Smooth muscle cell (in vitro differentiated cells): ENCODE measurements around the gene NELFA. TPM values are rescaled to one million over a fixed set of nuclear protein-coding genes. Genes with fewer than 3 reads are reported as not detected.

Experiments
- DNase-seq: peaks from one replicate; lab custom pipeline; 2025; ENCODE audit not compliant: unreplicated experiment; lab: John Stamatoyannopoulos, UW
- H2AFZ ChIP-seq: fragments of 200-600 bp; sonication (generic); 2 replicates; pipeline ENCODE4 v1.6.0; 2016; ENCODE audit warnings: antibody characterized with exemption, low read depth, mild to moderate bottlenecking
- H3F3A ChIP-seq: fragments of 200-600 bp; sonication (generic); 2 replicates; pipeline ENCODE4 v1.6.0; 2017; ENCODE audit warnings: antibody characterized with exemption, low read depth
- H3K27ac ChIP-seq: fragments of 200-600 bp; sonication (generic); 2 replicates; pipeline ENCODE4 v1.5.1; 2016; ENCODE audit warnings: low read depth, mild to moderate bottlenecking
- H3K27me3 ChIP-seq: fragments of 200-600 bp; sonication (generic); 2 replicates; pipeline ENCODE4 v1.6.1; 2016; ENCODE audit warnings: low read depth, mild to moderate bottlenecking
- H3K36me3 ChIP-seq: fragments of 200-600 bp; sonication (generic); 2 replicates; pipeline ENCODE4 v1.5.1; 2016; ENCODE audit warnings: low read depth
- H3K4me1 ChIP-seq: fragments of 200-600 bp; sonication (generic); 2 replicates; pipeline ENCODE4 v1.5.1; 2016; ENCODE audit warnings: low read depth
- H3K4me2 ChIP-seq: fragments of 200-600 bp; sonication (generic); 2 replicates; pipeline ENCODE4 v1.6.0; 2016; ENCODE audit warnings: mild to moderate bottlenecking
- H3K4me3 ChIP-seq: fragments of 200-600 bp; sonication (generic); 2 replicates; pipeline ENCODE4 v1.5.1; 2016; ENCODE audit warnings: mild to moderate bottlenecking
- H3K79me2 ChIP-seq: fragments of 200-600 bp; sonication (generic); 2 replicates; pipeline ENCODE4 v1.6.0; 2016; ENCODE audit warnings: low read depth, mild to moderate bottlenecking
- H3K9ac ChIP-seq: fragments of 200-600 bp; sonication (generic); 2 replicates; pipeline ENCODE4 v1.6.0; 2016; ENCODE audit warnings: low read depth
- H3K9me3 ChIP-seq: fragments of 200-600 bp; sonication (generic); replicated peaks from 2 replicates; pipeline ENCODE4 v1.5.1; 2016; ENCODE audit warnings: low read depth
- H4K20me1 ChIP-seq: fragments of 200-600 bp; sonication (generic); 2 replicates; pipeline ENCODE4 v1.6.0; 2016; ENCODE audit warnings: low read depth
- WGBS: methylation state at CpG from one replicate; pipeline ENCODE4 v1.1.7; 2016; ENCODE audit warnings: low lambda C conversion rate; 5-methylcytosine and 5-hydroxymethylcytosine counted together
- polyA plus RNA-seq: library from polyadenylated mRNA; unstranded; fragments of >200 nt; fragmentation: Nextera tagmentation; extraction: Ambion mirVana; gene quantifications from 2 replicates; pipeline ENCODE4 v1.2.1, GENCODE V29; 2016
- total RNA-seq: library from RNA; depleted of rRNA; stranded (reverse); fragments of >200 nt; gene quantifications from 2 replicates; pipeline ENCODE4 v1.2.3, GENCODE V29; 2014
- TF ChIP-seq, protein P1 (sequence below): fragments of 200-600 bp; sonication (generic); IDR thresholded peaks from 2 replicates; pipeline ENCODE4 v1.5.1; 2017; ENCODE audit warnings: borderline replicate concordance, mild to moderate bottlenecking, antibody characterized with exemption; ENCODE audit not compliant: insufficient read depth, poor library complexity, severe bottlenecking

Gene NELFA
- total and polyA plus RNA-seq, 2 experiments from 2014 or later, result 16.3 to 33.7 TPM

DNA sequence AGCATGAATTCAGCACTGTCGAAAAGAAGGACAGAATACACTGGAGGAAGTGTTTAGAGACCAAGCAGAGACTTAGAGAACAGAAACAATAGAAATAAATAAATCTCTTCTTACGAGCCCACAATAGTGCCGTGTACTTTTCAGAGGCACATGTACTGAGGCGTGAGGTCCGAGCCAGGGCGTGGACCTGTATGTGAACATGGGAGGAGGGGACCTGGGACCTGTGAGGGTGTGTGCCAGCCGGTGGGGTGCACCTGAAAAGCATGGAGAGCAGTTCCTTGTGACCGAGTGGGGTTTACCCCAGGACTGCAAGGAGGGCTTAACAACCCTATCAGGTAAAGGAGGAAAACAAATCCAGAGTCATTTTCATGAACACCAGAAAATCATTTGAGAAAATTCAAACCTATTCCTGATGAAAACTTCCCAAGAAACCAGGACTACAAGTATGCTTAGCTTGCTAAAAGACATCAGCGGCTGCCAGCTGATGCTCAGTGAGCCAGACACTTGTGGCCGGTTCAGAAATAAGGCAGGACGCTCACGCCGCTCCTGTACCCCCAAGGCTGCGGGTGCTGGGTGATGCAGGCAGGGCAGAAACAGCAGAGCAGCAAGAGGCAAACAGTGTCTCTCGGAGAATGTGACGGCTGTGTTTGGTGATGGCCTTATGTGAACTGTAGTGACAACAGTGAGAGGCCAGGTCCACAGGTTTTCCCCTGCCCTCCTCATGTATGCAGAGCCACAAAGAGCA lies 37.1 kb downstream of the NELFA start:
- no peak overlapping the region for H2AFZ ChIP-seq
- TF ChIP-seq, protein P1, sequence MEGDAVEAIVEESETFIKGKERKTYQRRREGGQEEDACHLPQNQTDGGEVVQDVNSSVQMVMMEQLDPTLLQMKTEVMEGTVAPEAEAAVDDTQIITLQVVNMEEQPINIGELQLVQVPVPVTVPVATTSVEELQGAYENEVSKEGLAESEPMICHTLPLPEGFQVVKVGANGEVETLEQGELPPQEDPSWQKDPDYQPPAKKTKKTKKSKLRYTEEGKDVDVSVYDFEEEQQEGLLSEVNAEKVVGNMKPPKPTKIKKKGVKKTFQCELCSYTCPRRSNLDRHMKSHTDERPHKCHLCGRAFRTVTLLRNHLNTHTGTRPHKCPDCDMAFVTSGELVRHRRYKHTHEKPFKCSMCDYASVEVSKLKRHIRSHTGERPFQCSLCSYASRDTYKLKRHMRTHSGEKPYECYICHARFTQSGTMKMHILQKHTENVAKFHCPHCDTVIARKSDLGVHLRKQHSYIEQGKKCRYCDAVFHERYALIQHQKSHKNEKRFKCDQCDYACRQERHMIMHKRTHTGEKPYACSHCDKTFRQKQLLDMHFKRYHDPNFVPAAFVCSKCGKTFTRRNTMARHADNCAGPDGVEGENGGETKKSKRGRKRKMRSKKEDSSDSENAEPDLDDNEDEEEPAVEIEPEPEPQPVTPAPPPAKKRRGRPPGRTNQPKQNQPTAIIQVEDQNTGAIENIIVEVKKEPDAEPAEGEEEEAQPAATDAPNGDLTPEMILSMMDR, result no peak
- H3K79me2 ChIP-seq, result no peaks in the 10 kb centered on the region
- H3F3A ChIP-seq, result no peaks in the 10 kb centered on the region
- no peaks in the 10 kb centered on the region for H4K20me1 ChIP-seq
- WGBS, result 97% methylated on average over 16 of the region's 16 CpGs
- no peaks in the 10 kb centered on the region for H3K27me3 ChIP-seq
- H3K27ac ChIP-seq, result no peak overlapping the region
- no peak for DNase-seq
- no peaks in the 10 kb centered on the region for H3K4me1 ChIP-seq
- no peaks in the 10 kb centered on the region for H3K36me3 ChIP-seq
- no peaks in the 10 kb centered on the region for H3K9me3 ChIP-seq
- no peak overlapping the region for H3K9ac ChIP-seq
- no peak overlapping the region for H3K4me3 ChIP-seq
- no peak overlapping the region for H3K4me2 ChIP-seq

DNA sequence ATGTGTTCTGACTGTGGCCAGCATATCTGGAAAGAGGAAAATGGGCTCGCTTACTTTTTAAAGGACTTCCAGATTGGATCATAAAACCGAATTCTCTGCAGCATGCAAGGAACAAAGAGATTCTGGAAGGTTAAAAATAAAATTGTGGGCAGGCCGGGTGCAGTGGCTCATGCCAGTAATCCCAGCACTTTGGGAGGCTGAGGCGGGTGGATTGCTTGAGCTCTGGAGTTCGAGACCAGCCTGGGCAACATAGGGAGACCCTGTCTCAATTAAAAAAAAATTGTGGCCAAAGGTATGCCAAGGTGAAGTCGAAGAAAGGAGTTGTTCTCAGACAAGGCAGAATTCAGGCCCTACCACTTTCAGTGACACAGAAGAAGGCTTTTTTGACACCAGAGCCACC lies 37.8 kb downstream of the NELFA start:
- no peaks in the 10 kb centered on the region for H3F3A ChIP-seq
- H3K9ac ChIP-seq, result no peak overlapping the region
- H3K36me3 ChIP-seq, result no peaks in the 10 kb centered on the region
- H3K4me2 ChIP-seq, result no peak overlapping the region
- H3K27me3 ChIP-seq, result no peaks in the 10 kb centered on the region
- no peak overlapping the region for H3K27ac ChIP-seq
- no peaks in the 10 kb centered on the region for H4K20me1 ChIP-seq
- no peak overlapping the region for H2AFZ ChIP-seq
- TF ChIP-seq, protein P1, result no peak
- WGBS, result 98% methylated on average over 6 of the region's 6 CpGs
- H3K4me3 ChIP-seq, result no peak overlapping the region
- DNase-seq, result no peak
- no peaks in the 10 kb centered on the region for H3K4me1 ChIP-seq
- no peaks in the 10 kb centered on the region for H3K9me3 ChIP-seq
- H3K79me2 ChIP-seq, result no peaks in the 10 kb centered on the region

DNA sequence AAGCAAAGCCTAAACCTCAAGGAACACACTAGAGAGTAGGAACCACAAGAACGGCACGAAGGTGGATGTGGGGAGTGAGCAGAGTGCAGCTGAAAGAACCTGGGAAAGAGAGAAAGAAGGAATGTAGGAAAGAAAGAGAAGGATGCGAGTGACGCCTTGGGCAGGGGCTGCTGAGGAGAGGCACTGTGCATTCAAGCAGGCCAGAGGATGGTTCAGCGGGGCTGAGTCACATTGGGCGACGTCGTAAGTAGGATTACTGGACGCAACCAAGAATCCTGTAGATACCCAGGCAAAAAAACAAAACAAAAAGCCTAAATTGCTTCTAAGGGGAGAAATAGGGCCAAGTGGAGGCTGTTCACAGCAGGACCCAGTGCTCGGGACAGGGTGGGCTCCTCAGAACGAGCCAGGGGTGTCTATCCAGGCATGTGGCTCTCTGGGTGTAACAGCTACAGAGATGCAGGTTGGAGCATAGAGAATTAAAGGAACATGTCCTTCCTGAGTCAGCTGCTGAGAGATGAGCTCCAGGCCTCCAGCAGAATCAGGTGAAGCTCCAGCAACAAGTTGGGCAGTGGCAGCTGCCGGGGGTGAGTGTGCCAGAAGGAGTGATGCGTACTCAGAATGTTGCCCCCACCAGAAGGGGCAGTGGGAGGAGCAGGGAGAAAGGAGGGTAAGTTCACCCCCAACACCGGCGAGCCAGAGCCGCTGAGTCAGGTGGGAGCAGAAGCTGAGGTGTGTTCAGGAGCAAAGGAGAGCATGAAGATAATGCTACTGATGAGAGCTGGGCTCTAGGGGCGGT lies 38.6 kb downstream of the NELFA start:
- Histone ChIP-seq H3K4me3 (no peak overlapping the region), H3K27ac (no peak overlapping the region), H3F3A (no peaks in the 10 kb centered on the region), H2AFZ (no peak overlapping the region), H3K9me3 (no peaks in the 10 kb centered on the region), H3K9ac (no peak overlapping the region), H3K4me2 (no peak overlapping the region), H3K4me1 (no peaks in the 10 kb centered on the region), H3K27me3 (no peaks in the 10 kb centered on the region), H4K20me1 (no peaks in the 10 kb centered on the region), H3K79me2 (no peaks in the 10 kb centered on the region), H3K36me3 (no peaks in the 10 kb centered on the region)
- 87% methylated on average over 17 of the region's 17 CpGs for WGBS
- TF ChIP-seq, protein P1, result no peak
- DNase-seq, result no peak
